Nephron progenitor cell (in vitro differentiated cells): ENCODE measurements around the gene NOL9.

Experiments used
- DNase-seq: peaks from one replicate; pipeline ENCODE4 v3.0.0; 2021
- H3K27ac Mint-ChIP-seq: 2 replicates; pipeline ENCODE4 v1.8.0; 2021; ENCODE audit warnings: mild to moderate bottlenecking, moderate library complexity, mixed read lengths
- H3K27me3 Mint-ChIP-seq: 2 replicates; pipeline ENCODE4 v1.8.0; 2021; ENCODE audit warnings: mild to moderate bottlenecking, low read depth, mixed read lengths; ENCODE audit not compliant: poor library complexity
- H3K36me3 Mint-ChIP-seq: 2 replicates; pipeline ENCODE4 v1.8.0; 2021; ENCODE audit warnings: low read depth, mixed read lengths
- H3K4me1 Mint-ChIP-seq: 2 replicates; pipeline ENCODE4 v1.8.0; 2021; ENCODE audit warnings: mixed read lengths
- H3K4me3 Mint-ChIP-seq: 2 replicates; pipeline ENCODE4 v1.8.0; 2021; ENCODE audit warnings: mild to moderate bottlenecking, moderate library complexity, mixed read lengths
- H3K9me3 Mint-ChIP-seq: 2 replicates; pipeline ENCODE4 v1.8.0; 2021; ENCODE audit warnings: mild to moderate bottlenecking, moderate library complexity, mixed read lengths
- TF ChIP-seq, protein P1 (sequence below): fragments of 200-600 bp; sonication (generic); IDR thresholded peaks from 2 replicates; pipeline ENCODE4 v1.5.0; 2021; ENCODE audit warnings: antibody characterized with exemption

NOL9 gene

DNA sequence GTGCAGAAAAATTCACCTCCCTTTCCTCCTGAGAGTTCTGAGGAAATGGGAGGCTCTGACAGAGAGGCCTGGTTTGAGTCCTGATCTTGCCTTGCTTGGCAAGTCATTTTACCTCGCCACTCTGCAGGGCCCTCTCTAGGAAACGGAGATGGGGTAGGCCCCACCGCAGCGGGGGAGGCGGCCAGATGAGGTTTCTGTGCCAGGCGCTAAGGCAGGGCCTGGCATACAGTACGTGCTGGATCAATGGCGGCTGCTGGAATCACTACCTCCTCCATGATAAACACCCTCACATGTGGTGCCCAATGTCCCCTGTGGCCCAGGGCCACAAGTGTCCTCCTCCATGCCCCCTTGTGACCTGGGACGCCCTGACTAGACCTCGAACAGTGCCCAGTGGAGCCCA is 62.3 kb downstream of the NOL9 start:
- H3K9me3 Mint-ChIP-seq, result no peaks in the 10 kb centered on the region
- peak overlapping the region; percentile 83 for H3K4me3 Mint-ChIP-seq
- no peak for DNase-seq
- no peaks in the 10 kb centered on the region for H3K36me3 Mint-ChIP-seq
- TF ChIP-seq, protein P1, sequence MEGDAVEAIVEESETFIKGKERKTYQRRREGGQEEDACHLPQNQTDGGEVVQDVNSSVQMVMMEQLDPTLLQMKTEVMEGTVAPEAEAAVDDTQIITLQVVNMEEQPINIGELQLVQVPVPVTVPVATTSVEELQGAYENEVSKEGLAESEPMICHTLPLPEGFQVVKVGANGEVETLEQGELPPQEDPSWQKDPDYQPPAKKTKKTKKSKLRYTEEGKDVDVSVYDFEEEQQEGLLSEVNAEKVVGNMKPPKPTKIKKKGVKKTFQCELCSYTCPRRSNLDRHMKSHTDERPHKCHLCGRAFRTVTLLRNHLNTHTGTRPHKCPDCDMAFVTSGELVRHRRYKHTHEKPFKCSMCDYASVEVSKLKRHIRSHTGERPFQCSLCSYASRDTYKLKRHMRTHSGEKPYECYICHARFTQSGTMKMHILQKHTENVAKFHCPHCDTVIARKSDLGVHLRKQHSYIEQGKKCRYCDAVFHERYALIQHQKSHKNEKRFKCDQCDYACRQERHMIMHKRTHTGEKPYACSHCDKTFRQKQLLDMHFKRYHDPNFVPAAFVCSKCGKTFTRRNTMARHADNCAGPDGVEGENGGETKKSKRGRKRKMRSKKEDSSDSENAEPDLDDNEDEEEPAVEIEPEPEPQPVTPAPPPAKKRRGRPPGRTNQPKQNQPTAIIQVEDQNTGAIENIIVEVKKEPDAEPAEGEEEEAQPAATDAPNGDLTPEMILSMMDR, result no peak
- no peak overlapping the region for H3K27ac Mint-ChIP-seq
- peaks cover 27% of the 10 kb centered on the region for H3K27me3 Mint-ChIP-seq
- peaks cover 36% of the 10 kb centered on the region for H3K4me1 Mint-ChIP-seq

DNA sequence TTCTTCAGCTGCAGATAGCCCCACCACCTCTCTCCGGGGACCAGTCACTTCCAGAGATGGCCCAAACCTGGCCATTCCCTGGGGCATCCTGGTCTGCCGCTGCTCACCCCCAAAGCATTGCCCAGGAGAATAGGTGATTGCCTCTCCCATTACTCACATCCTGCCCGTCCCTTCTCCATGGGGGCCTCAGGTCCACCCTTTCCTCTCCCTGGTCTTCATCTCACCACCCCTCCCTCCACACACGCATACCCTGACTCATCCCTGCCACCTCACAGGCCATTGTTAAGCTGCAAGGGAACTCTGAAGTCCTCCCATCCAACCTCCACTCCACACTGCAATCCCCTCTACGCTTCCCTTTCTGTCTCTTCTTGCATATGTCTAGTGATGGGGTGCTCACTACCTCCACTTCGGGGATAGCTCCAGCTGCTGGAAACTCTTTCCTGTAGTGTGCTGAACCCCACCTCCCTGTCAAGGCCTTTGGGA is 62.8 kb downstream of the NOL9 start, which contains the start of gene PLEKHG5:
TSS of gene PLEKHG5 (minus strand) at position 188 of the 483 bp plus-strand sequence. CDS start 14,096 bp downstream, outside the sequence.
- peaks cover 24% of the 10 kb centered on the region for H3K27me3 Mint-ChIP-seq
- TF ChIP-seq, protein P1, result no peak
- no peaks in the 10 kb centered on the region for H3K9me3 Mint-ChIP-seq
- no peaks in the 10 kb centered on the region for H3K36me3 Mint-ChIP-seq
- no peak for DNase-seq
- peaks cover 36% of the 10 kb centered on the region for H3K4me1 Mint-ChIP-seq
- no peak within 1 kb of the TSS for H3K27ac Mint-ChIP-seq
- H3K4me3 Mint-ChIP-seq, result peak within 1 kb of the TSS; percentile 83

DNA sequence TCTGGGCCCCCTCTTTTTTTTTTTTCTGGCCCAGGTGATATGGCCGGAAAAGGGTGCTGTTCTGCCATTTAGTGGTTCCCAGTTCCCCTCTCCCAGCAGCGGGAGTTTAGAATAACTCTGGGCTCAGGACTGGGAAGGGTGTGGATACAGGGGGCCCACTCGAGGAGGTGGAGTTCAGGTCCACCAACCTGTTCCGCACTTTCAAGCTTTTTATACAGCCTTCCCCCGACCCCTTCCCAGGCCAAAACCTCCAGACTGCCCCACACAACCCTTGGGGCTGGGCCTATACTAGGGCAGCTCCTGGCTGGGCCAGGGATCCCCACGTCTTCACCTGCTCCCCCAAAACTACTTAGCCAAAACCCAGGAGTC is 63.2 kb downstream of the NOL9 start:
- TF ChIP-seq, protein P1, result no peak
- H3K4me1 Mint-ChIP-seq, result peaks cover 39% of the 10 kb centered on the region
- H3K36me3 Mint-ChIP-seq, result no peaks in the 10 kb centered on the region
- peaks cover 24% of the 10 kb centered on the region for H3K27me3 Mint-ChIP-seq
- H3K9me3 Mint-ChIP-seq, result no peaks in the 10 kb centered on the region
- no peak overlapping the region for H3K27ac Mint-ChIP-seq
- no peak for DNase-seq
- peak overlapping the region; percentile 83 for H3K4me3 Mint-ChIP-seq

DNA sequence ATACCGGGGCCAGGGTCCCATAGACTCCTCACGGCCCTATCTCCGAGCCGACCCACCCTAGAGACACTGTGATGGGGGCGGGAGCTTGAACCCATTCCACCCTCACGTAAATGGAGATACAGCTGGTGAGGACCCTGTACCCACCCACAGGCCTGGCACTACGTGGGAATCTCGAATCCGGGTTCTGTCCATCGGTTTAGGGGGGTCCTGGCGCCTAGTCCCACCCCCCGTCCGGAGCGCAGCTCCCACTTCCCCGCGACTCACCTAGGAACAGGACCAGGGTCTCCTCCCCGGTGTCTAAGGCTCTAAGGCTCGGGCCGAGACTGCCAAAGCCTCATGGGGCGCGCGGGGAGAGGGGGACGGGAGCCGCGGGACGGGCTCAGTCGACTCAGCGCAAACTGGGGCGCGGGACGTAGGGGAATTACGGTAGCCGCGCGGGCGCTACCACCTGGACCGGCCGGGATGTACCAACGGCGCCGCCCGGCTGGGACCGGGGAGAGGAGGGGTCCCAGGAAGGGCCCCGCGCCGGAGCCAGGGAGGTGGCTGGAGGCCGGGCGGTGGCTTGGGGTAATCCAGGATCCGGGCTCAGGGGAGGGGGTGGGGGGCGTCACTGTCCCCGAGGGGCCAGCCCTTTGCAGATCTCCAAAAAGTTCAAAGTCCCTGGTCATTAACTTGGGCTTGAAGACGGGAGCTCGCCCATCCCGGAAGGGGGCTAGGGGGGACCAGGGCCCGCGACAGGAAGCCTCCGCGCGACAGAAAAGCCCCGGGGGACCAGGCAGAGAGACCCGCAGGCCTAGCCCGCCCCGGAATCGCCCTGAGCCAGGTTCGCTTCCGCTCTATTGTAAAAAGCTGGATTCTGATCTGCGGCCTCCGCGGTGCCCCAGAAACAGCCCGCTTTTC is 63.9 kb downstream of the NOL9 start:
- Mint-ChIP-seq H3K27ac (no peak overlapping the region), H3K27me3 (peaks cover 19% of the 10 kb centered on the region), H3K4me1 (peaks cover 37% of the 10 kb centered on the region), H3K9me3 (no peaks in the 10 kb centered on the region), H3K36me3 (no peaks in the 10 kb centered on the region), H3K4me3 (peak overlapping the region; percentile 83)
- TF ChIP-seq, protein P1, result peak; percentile 42
- peak; percentile 80 for DNase-seq

DNA sequence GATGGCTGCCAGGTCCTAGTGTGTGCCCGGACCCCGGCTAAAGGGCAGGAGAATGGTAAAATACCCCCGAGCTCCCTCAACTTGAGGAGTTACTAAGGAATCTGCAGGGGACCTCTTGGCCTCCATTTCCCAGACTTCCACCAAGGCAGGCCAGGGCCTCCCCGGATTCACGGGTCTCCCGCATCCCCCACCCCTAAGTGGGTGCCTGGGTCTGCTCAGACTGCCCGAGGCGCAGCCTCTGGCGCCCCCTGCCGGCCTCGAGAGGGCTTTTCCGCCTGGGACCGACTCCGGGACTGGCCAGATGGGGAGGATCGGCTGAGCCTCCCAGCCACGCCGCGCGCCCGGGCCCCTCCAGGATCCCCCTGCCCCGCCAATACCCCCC is 64.5 kb downstream of the NOL9 start:
- Mint-ChIP-seq H3K9me3 (no peaks in the 10 kb centered on the region), H3K4me3 (peak overlapping the region; percentile 83), H3K4me1 (peaks cover 37% of the 10 kb centered on the region), H3K27ac (no peak overlapping the region), H3K36me3 (no peaks in the 10 kb centered on the region), H3K27me3 (peaks cover 18% of the 10 kb centered on the region)
- TF ChIP-seq, protein P1, result peak; percentile 96
- peak; percentile 84 for DNase-seq

DNA sequence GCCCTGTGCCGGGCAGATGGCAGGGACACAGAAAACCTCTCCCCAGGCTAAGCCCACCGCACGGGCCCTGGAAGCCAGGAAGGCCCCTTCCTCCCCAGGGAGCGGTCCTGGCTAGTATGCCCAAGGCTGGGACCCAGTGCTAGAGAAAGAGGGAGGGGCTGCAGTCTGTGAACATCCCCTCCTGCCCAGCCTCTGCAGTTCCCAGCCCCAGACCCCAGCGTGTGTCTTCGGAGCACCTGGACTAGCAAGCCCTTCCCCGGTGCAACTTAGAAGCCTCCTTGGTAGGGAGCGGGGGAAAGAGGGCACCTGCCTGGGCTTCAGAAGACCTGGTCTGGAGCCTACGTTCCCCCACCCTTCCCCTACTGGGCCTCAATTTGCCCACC is 64.9 kb downstream of the NOL9 start:
- H3K9me3 Mint-ChIP-seq, result no peaks in the 10 kb centered on the region

More for the DNA sequence above, 64.9 kb downstream of the NOL9 start:
- H3K4me3 Mint-ChIP-seq, result peak overlapping the region; percentile 83
- peaks cover 41% of the 10 kb centered on the region for H3K4me1 Mint-ChIP-seq
- TF ChIP-seq, protein P1, result no peak
- no peak overlapping the region for H3K27ac Mint-ChIP-seq
- peaks cover 22% of the 10 kb centered on the region for H3K27me3 Mint-ChIP-seq
- DNase-seq, result no peak
- no peaks in the 10 kb centered on the region for H3K36me3 Mint-ChIP-seq
